CD4-positive, alpha-beta T cell treated with Interleukin-2 at 100 ng/mL for 4 hours (primary cell): ENCODE data around the gene COL4A4.
"Not testable (repeated sequence)": the region's sequence is repeated elsewhere in the genome, so short reads cannot be mapped to it uniquely, and the experiment has no call there.

Experiments used
- DNase-seq: peaks from one replicate; pipeline ENCODE4 v3.0.0-alpha.2; 2020; ENCODE audit warnings: low spot score

Gene COL4A4

DNA sequence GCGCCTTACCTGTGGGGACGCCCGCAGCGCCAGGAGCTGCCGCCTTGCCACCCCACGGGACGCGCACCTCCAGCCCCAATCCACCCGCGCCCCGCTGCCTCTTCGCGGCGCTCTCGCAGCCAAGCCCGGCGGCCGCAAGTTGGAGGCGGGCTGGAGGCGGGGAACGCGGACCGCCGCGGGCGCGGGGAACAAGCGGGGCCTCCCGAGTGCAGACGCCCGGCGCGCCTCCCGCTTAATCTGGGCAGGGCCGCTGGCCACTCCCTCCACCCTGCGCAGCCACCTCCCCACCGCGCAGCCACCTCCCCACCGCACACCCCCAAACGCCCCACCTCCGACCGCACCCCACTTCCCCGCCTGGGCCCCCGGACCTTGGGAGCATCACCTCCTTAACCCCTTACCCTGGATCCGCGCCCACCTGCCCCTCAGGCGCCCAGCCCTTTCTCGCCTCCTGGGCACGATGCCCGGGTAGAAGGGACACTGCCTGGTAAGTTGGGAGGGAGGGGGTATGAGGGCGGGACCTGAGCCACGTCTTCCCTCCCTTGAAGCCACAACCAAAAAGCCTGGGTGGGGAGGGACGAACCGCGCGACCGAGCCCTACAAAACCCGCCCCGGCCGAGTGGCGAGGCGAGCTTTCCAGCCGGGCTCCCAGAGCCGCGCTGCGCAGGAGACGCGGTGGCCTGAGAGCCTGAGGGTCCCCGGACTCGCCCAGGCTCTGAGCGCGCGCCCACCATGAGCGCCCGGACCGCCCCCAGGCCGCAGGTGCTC lies at the start of gene COL4A4, which contains the start of gene COL4A3:
Gene COL4A4 (minus strand): TSS at position 208 of the 765 bp plus-strand sequence. CDS start 16,722 bp downstream, outside the sequence.
Gene COL4A3 (plus strand): TSS at position 627 of the 765 bp plus-strand sequence. CDS start 103 bp downstream, at position 730.
- DNase-seq = no peak

- DNase-seq = no peak
Measured at GRCh38 chr2:227207573-227207972, 43.6 kb upstream of the COL4A4 start.

GRCh38 chr2:227206406-227206805 lies 42.4 kb upstream of the COL4A4 start:
- DNase-seq = no peak

DNA sequence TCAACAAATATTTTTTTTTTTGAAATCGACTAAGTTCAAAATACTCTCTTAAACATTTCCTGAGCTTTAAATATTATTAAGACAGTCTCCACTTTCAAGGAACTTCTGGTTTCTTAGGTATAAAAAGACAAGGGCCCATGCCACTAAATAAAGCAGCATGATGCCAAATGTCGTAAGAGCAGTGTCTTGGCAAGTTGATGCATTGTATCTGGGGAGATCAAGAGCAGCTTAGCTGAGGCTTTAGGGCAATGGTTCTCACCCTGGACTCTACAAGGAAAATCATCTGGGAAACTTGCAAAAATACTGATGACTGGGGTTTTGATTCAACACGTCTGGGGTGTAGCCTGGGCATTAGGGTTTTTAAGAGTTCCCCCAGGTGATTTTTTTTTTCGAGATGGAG lies 41.7 kb upstream of the COL4A4 start:
- DNase-seq = no peak

DNA sequence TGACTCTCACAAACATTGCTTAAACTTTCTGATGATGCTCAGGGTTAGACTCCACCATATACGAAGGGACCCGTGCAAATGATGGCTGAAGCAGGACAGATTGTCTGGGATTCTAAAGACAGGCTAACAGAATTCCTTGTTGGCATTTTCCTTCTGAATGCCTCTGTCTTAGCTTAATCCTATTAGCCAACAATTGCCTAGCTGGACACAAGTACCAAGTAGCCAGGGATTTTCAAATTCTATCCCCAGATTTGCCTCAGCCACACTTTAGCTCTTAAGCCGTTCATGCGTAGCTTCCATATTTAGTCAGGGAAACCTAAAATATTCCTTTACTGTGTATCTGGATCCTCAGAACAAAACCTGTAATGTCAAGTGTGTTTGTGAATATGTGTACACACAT lies 40.4 kb upstream of the COL4A4 start:
- no peak for DNase-seq

DNA sequence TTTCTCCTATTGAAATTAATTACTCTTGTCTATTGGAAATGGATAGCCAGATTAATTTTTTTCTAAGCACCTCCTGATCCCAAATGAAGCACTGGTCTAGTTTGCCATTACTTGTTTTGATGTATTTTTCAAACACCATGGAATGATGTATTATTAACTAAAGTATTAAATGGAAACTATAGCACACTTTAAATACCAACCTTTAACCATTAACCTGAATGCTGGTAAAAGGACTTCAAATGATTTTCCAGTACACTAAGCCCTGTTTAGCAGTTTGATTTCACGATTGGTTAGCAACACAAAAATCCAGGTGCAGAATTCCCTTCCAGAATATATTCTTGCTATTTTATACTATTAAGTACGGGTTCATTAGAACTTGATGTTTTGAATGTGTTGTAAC lies 37.8 kb upstream of the COL4A4 start:
- no peak for DNase-seq

DNA sequence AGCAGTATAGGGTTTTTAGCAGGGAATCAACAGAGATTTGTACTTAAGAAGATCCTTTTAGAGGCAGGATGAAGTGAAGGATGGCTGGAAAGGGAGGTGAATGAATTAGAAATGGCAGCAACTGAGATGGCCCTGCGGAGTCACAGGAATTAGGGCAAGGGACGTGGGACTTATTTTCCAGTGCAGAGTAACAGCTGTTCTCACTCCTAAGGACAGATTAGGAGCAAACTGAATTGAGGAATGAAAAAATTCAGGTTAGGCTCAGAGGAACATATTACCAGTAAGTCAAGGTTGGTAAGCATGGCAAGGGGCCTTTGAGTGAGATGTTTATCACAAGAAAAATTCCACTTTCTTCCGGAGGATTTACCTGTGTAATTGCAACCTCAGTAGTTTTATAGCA lies 34.9 kb upstream of the COL4A4 start:
- DNase-seq = no peak

DNA sequence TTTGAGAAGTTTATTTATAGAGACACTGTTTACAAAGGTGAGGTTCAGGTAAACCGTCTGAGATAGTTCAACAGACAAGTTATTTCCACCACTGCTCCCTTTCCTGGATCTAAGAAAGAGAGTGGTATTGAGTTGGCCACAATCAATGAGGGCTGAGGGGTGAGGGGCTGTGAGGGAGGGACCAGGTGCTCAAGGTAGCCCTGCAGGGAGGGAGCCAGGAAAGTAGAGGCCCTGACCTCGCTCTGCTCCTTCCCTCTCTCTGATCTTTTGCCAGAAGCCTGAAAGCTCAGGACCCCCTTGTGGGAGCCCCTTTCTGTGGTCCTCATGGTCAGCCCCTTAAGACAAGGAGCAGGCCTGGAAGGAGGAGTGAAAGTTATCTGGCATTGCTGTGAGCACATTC lies 30.2 kb upstream of the COL4A4 start:
- DNase-seq = no peak

DNA sequence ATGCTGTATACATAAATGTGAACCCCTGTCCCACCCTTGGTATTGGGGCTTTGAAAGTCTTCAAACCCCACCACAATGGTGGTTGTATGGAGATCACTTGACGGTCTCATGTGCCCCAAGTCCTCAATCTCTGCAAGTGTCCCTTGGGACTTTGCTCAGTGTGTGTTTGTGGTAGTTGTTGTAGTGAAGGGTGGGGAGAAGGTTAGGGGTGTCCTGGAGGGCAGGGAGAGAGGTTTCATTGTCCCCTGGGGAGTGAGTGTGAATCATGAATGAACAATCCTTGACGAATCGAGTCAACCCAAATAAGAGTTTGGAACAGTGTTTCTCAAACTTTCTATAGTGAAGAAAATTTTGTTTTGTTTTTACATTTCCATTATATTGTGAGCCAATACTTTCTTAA lies 28.5 kb upstream of the COL4A4 start:
- DNase-seq = no peak

- DNase-seq = no peak
Measured at GRCh38 chr2:227191367-227191766, 27.4 kb upstream of the COL4A4 start.

- no peak for DNase-seq
Measured at GRCh38 chr2:227188292-227188691, 24.3 kb upstream of the COL4A4 start.

GRCh38 chr2:227186751-227187150 lies 22.7 kb upstream of the COL4A4 start:
- DNase-seq = no peak

- DNase-seq = no peak
Measured at GRCh38 chr2:227185615-227186232, 21.7 kb upstream of the COL4A4 start.

GRCh38 chr2:227183657-227184367 lies 19.8 kb upstream of the COL4A4 start:
- DNase-seq = no peak

DNA sequence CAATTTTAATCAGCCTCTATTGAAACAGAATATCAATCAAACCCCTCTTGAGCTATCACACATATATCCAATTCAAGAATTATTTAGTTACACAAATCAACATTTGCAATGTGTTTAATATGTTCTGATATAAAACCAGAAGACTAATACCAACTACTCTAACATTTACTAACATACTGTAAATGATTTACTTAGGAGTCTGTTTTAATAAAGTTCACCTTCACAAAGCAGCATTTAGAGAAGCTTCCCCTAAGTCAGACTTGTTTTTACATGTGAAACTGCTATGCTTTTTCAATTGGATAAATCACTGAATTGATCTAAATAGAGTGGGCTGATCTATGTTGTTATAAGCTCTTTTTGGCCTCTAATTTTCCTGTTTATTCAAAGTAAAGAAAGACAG lies 18.8 kb upstream of the COL4A4 start:
- DNase-seq = no peak

- DNase-seq = no peak
Measured at GRCh38 chr2:227180770-227181169, 16.8 kb upstream of the COL4A4 start.

DNA sequence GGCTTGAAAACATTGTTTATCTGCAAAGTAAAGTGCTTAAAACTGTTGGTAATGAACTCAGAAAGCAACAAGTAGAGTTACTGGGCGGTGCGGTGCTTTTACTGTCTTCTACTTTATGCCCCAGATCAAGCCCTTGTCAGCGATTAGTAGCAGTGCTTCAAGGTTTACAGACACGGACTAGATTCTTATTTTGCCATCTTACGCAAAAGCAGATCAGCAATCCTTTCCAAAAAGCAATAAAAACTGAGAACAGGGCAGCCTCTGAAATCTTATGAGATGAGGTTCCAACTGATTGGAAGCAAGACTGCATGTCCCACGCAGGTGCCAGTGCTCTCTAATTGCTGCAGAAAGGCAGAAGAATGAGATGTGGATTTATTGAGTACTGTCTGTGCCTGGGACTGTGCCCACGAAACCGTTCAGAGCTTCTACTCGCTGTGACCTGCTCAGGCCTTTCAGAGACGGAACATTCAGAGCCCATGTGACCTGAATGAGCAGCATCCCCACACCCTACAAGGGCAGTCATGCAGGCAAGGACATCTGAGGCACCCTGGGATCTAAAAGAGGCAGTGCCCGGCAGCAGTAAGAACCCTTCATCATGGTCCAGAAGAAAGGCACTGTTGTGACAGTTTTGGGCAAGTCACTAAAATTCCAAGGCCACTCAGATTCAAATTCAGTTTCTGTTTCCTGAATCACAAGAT lies 16.1 kb upstream of the COL4A4 start:
- DNase-seq = no peak

- no peak for DNase-seq
Measured at GRCh38 chr2:227177592-227178336, 13.8 kb upstream of the COL4A4 start.

DNA sequence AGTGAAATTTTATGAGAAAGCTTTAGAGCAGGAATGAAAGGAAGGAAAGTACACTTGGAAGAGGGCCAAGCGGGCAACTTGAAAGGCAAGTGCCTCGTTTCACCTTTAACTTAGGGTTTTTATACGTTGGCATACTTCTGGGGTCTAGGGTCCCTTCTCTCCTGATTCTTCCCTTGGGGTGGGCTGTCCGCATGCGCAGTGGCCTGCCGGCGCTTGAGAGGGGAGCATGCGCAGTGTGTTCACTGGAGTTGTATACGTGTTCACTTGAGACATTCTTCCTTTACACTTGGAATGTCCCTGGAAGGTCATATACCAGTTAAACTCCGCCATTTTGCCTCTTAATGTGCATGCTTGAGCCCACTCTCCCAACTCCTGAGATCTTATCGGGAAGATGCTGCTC lies 7.8 kb upstream of the COL4A4 start:
- DNase-seq = not testable (repeated sequence)

DNA sequence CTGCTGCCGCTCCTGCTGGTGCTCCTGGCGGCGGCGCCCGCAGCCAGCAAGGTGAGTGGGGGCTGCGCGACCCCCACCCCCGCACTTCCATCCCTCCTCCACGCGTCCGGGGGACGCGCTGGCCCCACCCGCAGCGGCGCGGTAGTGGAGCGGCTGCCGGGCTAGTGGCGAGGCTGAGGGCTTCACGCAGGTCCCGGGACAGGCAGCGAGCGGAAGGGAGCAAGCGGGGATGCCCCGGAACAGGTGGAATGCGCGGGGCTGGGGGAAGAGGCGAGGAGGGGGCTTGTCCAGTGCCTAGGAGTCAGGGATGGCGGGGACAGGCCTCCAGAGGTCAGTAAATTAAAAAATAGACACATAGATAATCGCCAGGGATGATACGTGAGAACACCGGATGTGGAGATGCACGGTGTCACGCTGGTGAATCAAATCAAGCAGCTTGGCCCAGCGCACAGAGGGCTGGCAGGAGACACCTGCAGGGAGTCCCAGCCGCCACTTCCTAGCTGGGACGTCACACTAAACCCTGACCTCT lies 822 bp upstream of the COL4A4 start:
- DNase-seq = no peak

DNA sequence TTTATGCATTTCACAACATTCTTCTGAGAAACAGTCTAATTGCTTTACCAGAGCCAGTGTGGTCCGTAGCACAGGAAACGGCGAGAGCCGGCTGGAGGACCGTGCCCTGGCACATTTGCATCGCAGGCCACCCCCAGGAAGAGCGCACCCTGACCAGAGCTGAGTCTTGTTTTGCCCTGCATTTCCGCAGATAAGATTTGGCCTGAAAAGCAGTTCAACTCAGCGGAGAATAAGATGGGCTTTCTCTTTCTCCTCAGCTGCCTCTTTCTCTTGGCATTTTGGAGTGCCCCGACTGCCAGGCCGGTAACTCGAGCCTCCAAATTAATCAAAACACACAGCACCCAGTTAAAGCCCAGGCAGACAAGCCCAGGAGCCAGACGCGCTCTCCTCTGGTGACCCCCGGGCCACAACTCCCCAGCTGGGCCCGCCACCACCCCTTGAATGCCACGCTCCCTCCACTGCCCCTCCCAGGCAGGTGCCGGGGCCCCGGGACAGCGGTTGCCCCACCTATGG lies 464 bp downstream of the COL4A4 start:
- DNase-seq = no peak
